Thymus (tissue), 11 donors: ENCODE results near the gene GGACT. TPM values are rescaled to one million over a fixed set of nuclear protein-coding genes. Genes with fewer than 3 reads are reported as not detected.

ENCODE experiments used
- DNase-seq, 9 donors: peaks; one replicate each; pipeline ENCODE4 v3.0.0-alpha.2; 2013; ENCODE audit warnings: low spot score in 9 of 9, low read depth in 6 of 9, missing footprints in 1 of 9
- H3K27ac ChIP-seq, 2 donors: one replicate each; pipeline ENCODE4 v1.5.1; 2013; ENCODE audit warnings: control low read depth in 1 of 2, low read depth in 1 of 2, low read length in 1 of 2, mild to moderate bottlenecking in 1 of 2, moderate library complexity in 1 of 2
- H3K27me3 ChIP-seq, 2 donors: one replicate each; pipeline ENCODE4 v1.5.1; 2013; ENCODE audit warnings: low read length in 1 of 2; ENCODE audit not compliant: control insufficient read depth in 2 of 2, insufficient read depth in 1 of 2
- H3K36me3 ChIP-seq, 2 donors: one replicate each; pipeline ENCODE4 v1.5.1; 2013; ENCODE audit warnings: low read length in 1 of 2, mild to moderate bottlenecking in 1 of 2, moderate library complexity in 1 of 2; ENCODE audit not compliant: control insufficient read depth in 2 of 2, insufficient read depth in 2 of 2
- H3K4me1 ChIP-seq, 2 donors: one replicate each; pipeline ENCODE4 v1.5.1; 2013; ENCODE audit warnings: low read length in 2 of 2; ENCODE audit not compliant: control insufficient read depth in 2 of 2, insufficient read depth in 2 of 2
- H3K4me3 ChIP-seq, 2 donors: one replicate each; pipeline ENCODE4 v1.5.1; 2013; ENCODE audit warnings: low read length in 2 of 2, control low read depth in 1 of 2, mild to moderate bottlenecking in 1 of 2
- H3K9me3 ChIP-seq, 2 donors: one replicate each; pipeline ENCODE4 v1.5.1; 2013; ENCODE audit warnings: low read length in 1 of 2, mild to moderate bottlenecking in 1 of 2; ENCODE audit not compliant: control insufficient read depth in 2 of 2, insufficient read depth in 1 of 2
- WGBS: extraction: QIAGEN DNeasy Blood & Tissue Kit; methylation state at CpG from one replicate; pipeline ENCODE4 v1.1.7; 2013; 5-methylcytosine and 5-hydroxymethylcytosine counted together
- polyA plus RNA-seq: library from polyadenylated mRNA; stranded (reverse); fragments of 200-250 nt; gene quantifications from one replicate; pipeline ENCODE4 v1.2.3, GENCODE V29; 2013
- total RNA-seq: library from RNA; stranded (reverse); fragments of 120-200 nt; gene quantifications from one replicate; pipeline ENCODE4 v1.2.4, GENCODE V29; 2013
- donor health status: healthy.

The GGACT gene
- total and polyA plus RNA-seq, 2 donors, result 3.5 to 4.4 TPM

- no peak overlapping the region for H3K27ac ChIP-seq
- H3K4me3 ChIP-seq, result no peak overlapping the region
- H3K36me3 ChIP-seq, result no peaks in the 10 kb centered on the region
- H3K27me3 ChIP-seq, result peaks cover 0 to 4% of the 10 kb centered on the region in 2 donors
- DNase-seq, result no peak
- H3K9me3 ChIP-seq, result no peaks in the 10 kb centered on the region
- peaks cover 2 to 7% of the 10 kb centered on the region in 2 donors for H3K4me1 ChIP-seq
- WGBS, result 96% methylated on average over 8 of the region's 8 CpGs
Observed at GRCh38 chr13:100523981-100524386, 64.6 kb downstream of the GGACT start.

- H3K36me3 ChIP-seq, result no peaks in the 10 kb centered on the region
- WGBS, result 97% methylated on average over 14 of the region's 14 CpGs
- no peak for DNase-seq
- peaks cover 0 to 4% of the 10 kb centered on the region in 2 donors for H3K27me3 ChIP-seq
- H3K27ac ChIP-seq, result no peak overlapping the region
- peaks cover 2 to 7% of the 10 kb centered on the region in 2 donors for H3K4me1 ChIP-seq
- H3K9me3 ChIP-seq, result no peaks in the 10 kb centered on the region
- H3K4me3 ChIP-seq, result no peak overlapping the region
Observed at GRCh38 chr13:100523411-100523810, 65.2 kb downstream of the GGACT start.

GRCh38 chr13:100522618-100523309 is 65.8 kb downstream of the GGACT start:
- Histone ChIP-seq H3K36me3 (no peaks in the 10 kb centered on the region), H3K4me3 (no peak overlapping the region), H3K9me3 (no peaks in the 10 kb centered on the region), H3K27me3 (peaks cover 0 to 4% of the 10 kb centered on the region in 2 donors), H3K27ac (no peak overlapping the region), H3K4me1 (peaks cover 2 to 7% of the 10 kb centered on the region in 2 donors)
- no peak for DNase-seq
- 96% methylated on average over 9 of the region's 9 CpGs for WGBS

GRCh38 chr13:100521851-100522617 is 66.6 kb downstream of the GGACT start:
- H3K4me1 ChIP-seq, result peaks cover 2 to 7% of the 10 kb centered on the region in 2 donors
- 58% methylated on average over 19 of the region's 19 CpGs for WGBS
- H3K27me3 ChIP-seq, result peaks cover 0 to 4% of the 10 kb centered on the region in 2 donors
- no peak overlapping the region for H3K27ac ChIP-seq
- DNase-seq, result peak in 1 of 9 donors; percentile 35
- no peaks in the 10 kb centered on the region for H3K9me3 ChIP-seq
- no peak overlapping the region for H3K4me3 ChIP-seq
- H3K36me3 ChIP-seq, result no peaks in the 10 kb centered on the region

- H3K27me3 ChIP-seq, result peaks cover 0 to 4% of the 10 kb centered on the region in 2 donors
- H3K4me1 ChIP-seq, result peaks cover 2 to 7% of the 10 kb centered on the region in 2 donors
- no peak overlapping the region for H3K27ac ChIP-seq
- no peak for DNase-seq
- 63% methylated on average over 27 of the region's 27 CpGs for WGBS
- no peaks in the 10 kb centered on the region for H3K36me3 ChIP-seq
- H3K4me3 ChIP-seq, result no peak overlapping the region
- no peaks in the 10 kb centered on the region for H3K9me3 ChIP-seq
Observed at GRCh38 chr13:100520936-100521850, 67.4 kb downstream of the GGACT start.

GRCh38 chr13:100519626-100520025 is 69.0 kb downstream of the GGACT start:
- peaks cover 0 to 4% of the 10 kb centered on the region in 2 donors for H3K27me3 ChIP-seq
- 98% methylated on average over 9 of the region's 9 CpGs for WGBS
- no peak for DNase-seq
- peaks cover 2 to 7% of the 10 kb centered on the region in 2 donors for H3K4me1 ChIP-seq
- no peak overlapping the region for H3K27ac ChIP-seq
- H3K36me3 ChIP-seq, result no peaks in the 10 kb centered on the region
- H3K4me3 ChIP-seq, result no peak overlapping the region
- H3K9me3 ChIP-seq, result no peaks in the 10 kb centered on the region

- Histone ChIP-seq H3K4me3 (no peak overlapping the region), H3K36me3 (no peaks in the 10 kb centered on the region), H3K27me3 (peaks cover 0 to 4% of the 10 kb centered on the region in 2 donors), H3K9me3 (no peaks in the 10 kb centered on the region), H3K4me1 (peaks cover 2 to 7% of the 10 kb centered on the region in 2 donors), H3K27ac (no peak overlapping the region)
- DNase-seq, result no peak
- WGBS, result 98% methylated on average over 8 of the region's 8 CpGs
Observed at GRCh38 chr13:100518394-100519062, 70.1 kb downstream of the GGACT start.

- WGBS, result 63% methylated on average over 13 of the region's 13 CpGs
- H3K36me3 ChIP-seq, result no peaks in the 10 kb centered on the region
- no peak overlapping the region for H3K27ac ChIP-seq
- H3K4me3 ChIP-seq, result no peak overlapping the region
- H3K9me3 ChIP-seq, result no peaks in the 10 kb centered on the region
- peaks cover 2 to 7% of the 10 kb centered on the region in 2 donors for H3K4me1 ChIP-seq
- H3K27me3 ChIP-seq, result peaks cover 0 to 4% of the 10 kb centered on the region in 2 donors
- DNase-seq, result no peak
Observed at GRCh38 chr13:100517728-100518127, 70.9 kb downstream of the GGACT start.
